Testis (tissue), 2 donors: ENCODE data around the gene E2F7.

Source experiments
- POLR2A ChIP-seq: fragments of 450-650 bp; IDR thresholded peaks from one replicate; pipeline ENCODE4 v1.6.1; 2017; ENCODE audit warnings: antibody characterized with exemption, mild to moderate bottlenecking, moderate library complexity
- TF ChIP-seq, protein P1 (sequence below), 3 experiments: fragments of 450-650 bp in 2 of 3; fragments of 200-600 bp in 1 of 3; sonication (generic) in 1 of 3; IDR thresholded peaks; one replicate each; pipeline ENCODE4 v1.5.1; 2016 to 2019; ENCODE audit warnings: antibody characterized with exemption in 3 of 3, mild to moderate bottlenecking in 2 of 3, moderate library complexity in 1 of 3

DNA sequence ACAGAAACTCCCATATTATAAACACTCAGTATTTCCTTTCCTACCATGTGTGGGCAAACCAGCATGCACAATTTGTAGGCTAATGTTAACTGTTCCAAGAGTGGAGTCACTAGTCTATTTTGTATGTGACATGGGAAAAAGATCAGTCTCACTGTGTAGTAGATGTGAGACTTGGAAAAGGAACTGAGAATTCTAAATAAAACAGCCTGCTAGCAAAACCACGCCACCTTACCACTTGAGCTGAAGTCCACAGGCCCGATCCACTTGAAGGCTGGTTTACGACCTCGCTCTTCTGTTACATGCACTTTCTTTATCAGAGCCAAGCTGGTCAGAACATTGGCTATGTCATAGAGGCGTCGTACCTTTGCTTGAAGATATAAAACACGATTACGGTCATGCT lies 22.5 kb downstream of the E2F7 start:
- TF ChIP-seq POLR2A = no peak
- TF ChIP-seq, protein P1, sequence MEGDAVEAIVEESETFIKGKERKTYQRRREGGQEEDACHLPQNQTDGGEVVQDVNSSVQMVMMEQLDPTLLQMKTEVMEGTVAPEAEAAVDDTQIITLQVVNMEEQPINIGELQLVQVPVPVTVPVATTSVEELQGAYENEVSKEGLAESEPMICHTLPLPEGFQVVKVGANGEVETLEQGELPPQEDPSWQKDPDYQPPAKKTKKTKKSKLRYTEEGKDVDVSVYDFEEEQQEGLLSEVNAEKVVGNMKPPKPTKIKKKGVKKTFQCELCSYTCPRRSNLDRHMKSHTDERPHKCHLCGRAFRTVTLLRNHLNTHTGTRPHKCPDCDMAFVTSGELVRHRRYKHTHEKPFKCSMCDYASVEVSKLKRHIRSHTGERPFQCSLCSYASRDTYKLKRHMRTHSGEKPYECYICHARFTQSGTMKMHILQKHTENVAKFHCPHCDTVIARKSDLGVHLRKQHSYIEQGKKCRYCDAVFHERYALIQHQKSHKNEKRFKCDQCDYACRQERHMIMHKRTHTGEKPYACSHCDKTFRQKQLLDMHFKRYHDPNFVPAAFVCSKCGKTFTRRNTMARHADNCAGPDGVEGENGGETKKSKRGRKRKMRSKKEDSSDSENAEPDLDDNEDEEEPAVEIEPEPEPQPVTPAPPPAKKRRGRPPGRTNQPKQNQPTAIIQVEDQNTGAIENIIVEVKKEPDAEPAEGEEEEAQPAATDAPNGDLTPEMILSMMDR (IDR thresholded peaks at IDR 0.05) = no peak
